WTC11 (cell line): Measurements from ENCODE around the gene ALK.

Experiments
- ATF1 ChIP-seq: sonication (generic); formaldehyde crosslinking; IDR thresholded peaks from 2 replicates; pipeline ENCODE4 v1.8.1; 2023; ENCODE audit warnings: mild to moderate bottlenecking, moderate library complexity, missing genetic modification reagents
- ETV6 ChIP-seq: sonication (generic); formaldehyde crosslinking; IDR thresholded peaks from 2 replicates; pipeline ENCODE4 v1.8.1; 2022; ENCODE audit warnings: mild to moderate bottlenecking, missing genetic modification reagents
- FOXK1 ChIP-seq: sonication (generic); formaldehyde crosslinking; IDR thresholded peaks from 2 replicates; pipeline ENCODE4 v1.8.0; 2022; ENCODE audit warnings: mild to moderate bottlenecking, moderate library complexity, missing genetic modification reagents
- NFYB ChIP-seq: sonication (generic); formaldehyde crosslinking; conservative IDR thresholded peaks from 2 replicates; pipeline ENCODE4 v1.8.0; 2022; ENCODE audit warnings: low read depth, missing genetic modification reagents
- SMAD4 ChIP-seq: sonication (generic); formaldehyde crosslinking; IDR thresholded peaks from 2 replicates; pipeline ENCODE4 v1.8.0; 2022; ENCODE audit warnings: mild to moderate bottlenecking, missing genetic modification reagents
- TCF7 ChIP-seq: sonication (generic); formaldehyde crosslinking; IDR thresholded peaks from 2 replicates; pipeline ENCODE4 v1.8.0; 2022; ENCODE audit warnings: mild to moderate bottlenecking, low read depth, missing genetic modification reagents, moderate library complexity
- TP53 ChIP-seq: sonication (generic); formaldehyde crosslinking; IDR thresholded peaks from 2 replicates; pipeline ENCODE4 v1.8.1; 2023; ENCODE audit warnings: mild to moderate bottlenecking, missing genetic modification reagents
- ZNF232 ChIP-seq: sonication (generic); formaldehyde crosslinking; IDR thresholded peaks from 2 replicates; pipeline ENCODE4 v1.8.0; 2022; ENCODE audit warnings: mild to moderate bottlenecking, missing genetic modification reagents
- TF ChIP-seq, protein P1 (sequence below): fragments of 200-600 bp; IDR thresholded peaks from 2 replicates; pipeline ENCODE4 v1.8.0; 2022; ENCODE audit warnings: antibody characterized with exemption
- TF ChIP-seq, protein P2 (sequence below): sonication (generic); formaldehyde crosslinking; conservative IDR thresholded peaks from 2 replicates; pipeline ENCODE4 v1.8.1; 2022; ENCODE audit warnings: mild to moderate bottlenecking, missing genetic modification reagents
- TF ChIP-seq, protein P3 (sequence below): sonication (generic); formaldehyde crosslinking; IDR thresholded peaks from 2 replicates; pipeline ENCODE4 v1.8.0; 2022; ENCODE audit warnings: mild to moderate bottlenecking, missing genetic modification reagents
- TF ChIP-seq, protein P4 (sequence below): sonication (generic); formaldehyde crosslinking; IDR thresholded peaks from 2 replicates; pipeline ENCODE4 v1.8.1; 2022; ENCODE audit warnings: low read depth, mild to moderate bottlenecking, moderate library complexity, missing genetic modification reagents, borderline replicate concordance

DNA sequence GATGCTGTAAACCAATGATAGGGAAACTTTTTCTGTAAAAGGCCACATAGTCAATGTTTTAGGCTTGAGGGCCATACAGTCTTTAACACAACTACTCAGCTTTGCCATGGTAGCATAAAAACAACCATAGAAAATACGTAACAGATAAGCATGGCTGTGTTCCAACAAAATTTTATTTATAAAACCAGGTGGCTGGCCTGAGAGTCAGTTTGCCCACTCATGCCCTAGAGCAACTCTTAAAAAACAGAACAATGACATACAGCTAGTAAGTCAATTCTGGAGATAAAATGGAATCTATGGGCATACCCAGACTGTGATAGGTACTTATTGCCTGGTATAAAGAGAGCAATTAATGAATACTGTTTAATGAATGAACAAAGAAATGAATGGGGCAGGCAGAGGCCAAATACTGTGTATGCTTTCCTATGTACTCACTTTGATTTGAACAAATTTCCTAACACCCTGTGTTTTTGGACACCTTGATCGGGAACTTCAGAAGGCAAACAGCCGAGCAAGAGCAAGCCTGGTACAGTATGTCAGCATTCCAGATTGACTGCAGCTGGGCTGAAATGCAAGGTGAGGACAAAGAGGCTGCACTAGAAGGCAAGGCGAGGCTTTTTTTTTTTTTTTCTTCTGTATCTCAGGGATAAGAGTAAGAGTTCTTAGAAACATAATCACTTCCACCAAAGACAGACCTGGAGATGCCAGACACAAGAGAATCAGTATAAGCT lies 490.8 kb downstream of the ALK start:
- TF ChIP-seq TCF7 = no peak
- no peak for TF ChIP-seq ZNF232
- TF ChIP-seq, protein P1, sequence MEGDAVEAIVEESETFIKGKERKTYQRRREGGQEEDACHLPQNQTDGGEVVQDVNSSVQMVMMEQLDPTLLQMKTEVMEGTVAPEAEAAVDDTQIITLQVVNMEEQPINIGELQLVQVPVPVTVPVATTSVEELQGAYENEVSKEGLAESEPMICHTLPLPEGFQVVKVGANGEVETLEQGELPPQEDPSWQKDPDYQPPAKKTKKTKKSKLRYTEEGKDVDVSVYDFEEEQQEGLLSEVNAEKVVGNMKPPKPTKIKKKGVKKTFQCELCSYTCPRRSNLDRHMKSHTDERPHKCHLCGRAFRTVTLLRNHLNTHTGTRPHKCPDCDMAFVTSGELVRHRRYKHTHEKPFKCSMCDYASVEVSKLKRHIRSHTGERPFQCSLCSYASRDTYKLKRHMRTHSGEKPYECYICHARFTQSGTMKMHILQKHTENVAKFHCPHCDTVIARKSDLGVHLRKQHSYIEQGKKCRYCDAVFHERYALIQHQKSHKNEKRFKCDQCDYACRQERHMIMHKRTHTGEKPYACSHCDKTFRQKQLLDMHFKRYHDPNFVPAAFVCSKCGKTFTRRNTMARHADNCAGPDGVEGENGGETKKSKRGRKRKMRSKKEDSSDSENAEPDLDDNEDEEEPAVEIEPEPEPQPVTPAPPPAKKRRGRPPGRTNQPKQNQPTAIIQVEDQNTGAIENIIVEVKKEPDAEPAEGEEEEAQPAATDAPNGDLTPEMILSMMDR = no peak
- no peak for TF ChIP-seq SMAD4
- TF ChIP-seq, protein P2, sequence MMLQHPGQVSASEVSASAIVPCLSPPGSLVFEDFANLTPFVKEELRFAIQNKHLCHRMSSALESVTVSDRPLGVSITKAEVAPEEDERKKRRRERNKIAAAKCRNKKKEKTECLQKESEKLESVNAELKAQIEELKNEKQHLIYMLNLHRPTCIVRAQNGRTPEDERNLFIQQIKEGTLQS (CRISPR knock-in tag) = no peak
- no peak for TF ChIP-seq FOXK1
- no peak for TF ChIP-seq ATF1 (CRISPR knock-in tag)
- TF ChIP-seq NFYB (CRISPR knock-in tag) = no peak
- TF ChIP-seq, protein P3, sequence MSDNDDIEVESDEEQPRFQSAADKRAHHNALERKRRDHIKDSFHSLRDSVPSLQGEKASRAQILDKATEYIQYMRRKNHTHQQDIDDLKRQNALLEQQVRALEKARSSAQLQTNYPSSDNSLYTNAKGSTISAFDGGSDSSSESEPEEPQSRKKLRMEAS (CRISPR knock-in tag) = no peak
- TF ChIP-seq TP53 (CRISPR knock-in tag) = no peak
- TF ChIP-seq ETV6 (CRISPR knock-in tag) = no peak
- TF ChIP-seq, protein P4, sequence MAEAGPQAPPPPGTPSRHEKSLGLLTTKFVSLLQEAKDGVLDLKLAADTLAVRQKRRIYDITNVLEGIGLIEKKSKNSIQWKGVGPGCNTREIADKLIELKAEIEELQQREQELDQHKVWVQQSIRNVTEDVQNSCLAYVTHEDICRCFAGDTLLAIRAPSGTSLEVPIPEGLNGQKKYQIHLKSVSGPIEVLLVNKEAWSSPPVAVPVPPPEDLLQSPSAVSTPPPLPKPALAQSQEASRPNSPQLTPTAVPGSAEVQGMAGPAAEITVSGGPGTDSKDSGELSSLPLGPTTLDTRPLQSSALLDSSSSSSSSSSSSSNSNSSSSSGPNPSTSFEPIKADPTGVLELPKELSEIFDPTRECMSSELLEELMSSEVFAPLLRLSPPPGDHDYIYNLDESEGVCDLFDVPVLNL (CRISPR knock-in tag) = no peak
